ENCODE measurements around the gene RNASE8. TPM values are rescaled to one million over a fixed set of nuclear protein-coding genes. Genes with fewer than 3 reads are reported as not detected.

Gene RNASE8
- total and polyA plus RNA-seq, 10 of the 15 experiments (the other 5 are each of a cell fraction or from before 2014, with no cell fraction given), result not detected

- TF ChIP-seq, protein P1, sequence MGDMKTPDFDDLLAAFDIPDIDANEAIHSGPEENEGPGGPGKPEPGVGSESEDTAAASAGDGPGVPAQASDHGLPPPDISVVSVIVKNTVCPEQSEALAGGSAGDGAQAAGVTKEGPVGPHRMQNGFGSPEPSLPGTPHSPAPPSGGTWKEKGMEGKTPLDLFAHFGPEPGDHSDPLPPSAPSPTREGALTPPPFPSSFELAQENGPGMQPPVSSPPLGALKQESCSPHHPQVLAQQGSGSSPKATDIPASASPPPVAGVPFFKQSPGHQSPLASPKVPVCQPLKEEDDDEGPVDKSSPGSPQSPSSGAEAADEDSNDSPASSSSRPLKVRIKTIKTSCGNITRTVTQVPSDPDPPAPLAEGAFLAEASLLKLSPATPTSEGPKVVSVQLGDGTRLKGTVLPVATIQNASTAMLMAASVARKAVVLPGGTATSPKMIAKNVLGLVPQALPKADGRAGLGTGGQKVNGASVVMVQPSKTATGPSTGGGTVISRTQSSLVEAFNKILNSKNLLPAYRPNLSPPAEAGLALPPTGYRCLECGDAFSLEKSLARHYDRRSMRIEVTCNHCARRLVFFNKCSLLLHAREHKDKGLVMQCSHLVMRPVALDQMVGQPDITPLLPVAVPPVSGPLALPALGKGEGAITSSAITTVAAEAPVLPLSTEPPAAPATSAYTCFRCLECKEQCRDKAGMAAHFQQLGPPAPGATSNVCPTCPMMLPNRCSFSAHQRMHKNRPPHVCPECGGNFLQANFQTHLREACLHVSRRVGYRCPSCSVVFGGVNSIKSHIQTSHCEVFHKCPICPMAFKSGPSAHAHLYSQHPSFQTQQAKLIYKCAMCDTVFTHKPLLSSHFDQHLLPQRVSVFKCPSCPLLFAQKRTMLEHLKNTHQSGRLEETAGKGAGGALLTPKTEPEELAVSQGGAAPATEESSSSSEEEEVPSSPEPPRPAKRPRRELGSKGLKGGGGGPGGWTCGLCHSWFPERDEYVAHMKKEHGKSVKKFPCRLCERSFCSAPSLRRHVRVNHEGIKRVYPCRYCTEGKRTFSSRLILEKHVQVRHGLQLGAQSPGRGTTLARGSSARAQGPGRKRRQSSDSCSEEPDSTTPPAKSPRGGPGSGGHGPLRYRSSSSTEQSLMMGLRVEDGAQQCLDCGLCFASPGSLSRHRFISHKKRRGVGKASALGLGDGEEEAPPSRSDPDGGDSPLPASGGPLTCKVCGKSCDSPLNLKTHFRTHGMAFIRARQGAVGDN (IDR thresholded peaks at IDR 0.05), result no peak
- TF ChIP-seq, protein P2, sequence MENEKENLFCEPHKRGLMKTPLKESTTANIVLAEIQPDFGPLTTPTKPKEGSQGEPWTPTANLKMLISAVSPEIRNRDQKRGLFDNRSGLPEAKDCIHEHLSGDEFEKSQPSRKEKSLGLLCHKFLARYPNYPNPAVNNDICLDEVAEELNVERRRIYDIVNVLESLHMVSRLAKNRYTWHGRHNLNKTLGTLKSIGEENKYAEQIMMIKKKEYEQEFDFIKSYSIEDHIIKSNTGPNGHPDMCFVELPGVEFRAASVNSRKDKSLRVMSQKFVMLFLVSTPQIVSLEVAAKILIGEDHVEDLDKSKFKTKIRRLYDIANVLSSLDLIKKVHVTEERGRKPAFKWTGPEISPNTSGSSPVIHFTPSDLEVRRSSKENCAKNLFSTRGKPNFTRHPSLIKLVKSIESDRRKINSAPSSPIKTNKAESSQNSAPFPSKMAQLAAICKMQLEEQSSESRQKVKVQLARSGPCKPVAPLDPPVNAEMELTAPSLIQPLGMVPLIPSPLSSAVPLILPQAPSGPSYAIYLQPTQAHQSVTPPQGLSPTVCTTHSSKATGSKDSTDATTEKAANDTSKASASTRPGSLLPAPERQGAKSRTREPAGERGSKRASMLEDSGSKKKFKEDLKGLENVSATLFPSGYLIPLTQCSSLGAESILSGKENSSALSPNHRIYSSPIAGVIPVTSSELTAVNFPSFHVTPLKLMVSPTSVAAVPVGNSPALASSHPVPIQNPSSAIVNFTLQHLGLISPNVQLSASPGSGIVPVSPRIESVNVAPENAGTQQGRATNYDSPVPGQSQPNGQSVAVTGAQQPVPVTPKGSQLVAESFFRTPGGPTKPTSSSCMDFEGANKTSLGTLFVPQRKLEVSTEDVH (IDR thresholded peaks at IDR 0.05; ENCODE audit: low read depth, partially characterized antibody), result no peak
- no peak for TF ChIP-seq E4F1 (IDR thresholded peaks at IDR 0.05; ENCODE audit: borderline replicate concordance, partially characterized antibody)
- TF ChIP-seq SP1 (IDR thresholded peaks at IDR 0.05; ENCODE audit: low read depth, low read length), result peak; percentile 73
- no peak for TF ChIP-seq JUNB (IDR thresholded peaks at IDR 0.05)
- TF ChIP-seq, protein P3, sequence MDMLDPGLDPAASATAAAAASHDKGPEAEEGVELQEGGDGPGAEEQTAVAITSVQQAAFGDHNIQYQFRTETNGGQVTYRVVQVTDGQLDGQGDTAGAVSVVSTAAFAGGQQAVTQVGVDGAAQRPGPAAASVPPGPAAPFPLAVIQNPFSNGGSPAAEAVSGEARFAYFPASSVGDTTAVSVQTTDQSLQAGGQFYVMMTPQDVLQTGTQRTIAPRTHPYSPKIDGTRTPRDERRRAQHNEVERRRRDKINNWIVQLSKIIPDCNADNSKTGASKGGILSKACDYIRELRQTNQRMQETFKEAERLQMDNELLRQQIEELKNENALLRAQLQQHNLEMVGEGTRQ (IDR thresholded peaks at IDR 0.05; ENCODE audit: borderline replicate concordance, low read depth, low read length), result no peak
- TF ChIP-seq, protein P4, sequence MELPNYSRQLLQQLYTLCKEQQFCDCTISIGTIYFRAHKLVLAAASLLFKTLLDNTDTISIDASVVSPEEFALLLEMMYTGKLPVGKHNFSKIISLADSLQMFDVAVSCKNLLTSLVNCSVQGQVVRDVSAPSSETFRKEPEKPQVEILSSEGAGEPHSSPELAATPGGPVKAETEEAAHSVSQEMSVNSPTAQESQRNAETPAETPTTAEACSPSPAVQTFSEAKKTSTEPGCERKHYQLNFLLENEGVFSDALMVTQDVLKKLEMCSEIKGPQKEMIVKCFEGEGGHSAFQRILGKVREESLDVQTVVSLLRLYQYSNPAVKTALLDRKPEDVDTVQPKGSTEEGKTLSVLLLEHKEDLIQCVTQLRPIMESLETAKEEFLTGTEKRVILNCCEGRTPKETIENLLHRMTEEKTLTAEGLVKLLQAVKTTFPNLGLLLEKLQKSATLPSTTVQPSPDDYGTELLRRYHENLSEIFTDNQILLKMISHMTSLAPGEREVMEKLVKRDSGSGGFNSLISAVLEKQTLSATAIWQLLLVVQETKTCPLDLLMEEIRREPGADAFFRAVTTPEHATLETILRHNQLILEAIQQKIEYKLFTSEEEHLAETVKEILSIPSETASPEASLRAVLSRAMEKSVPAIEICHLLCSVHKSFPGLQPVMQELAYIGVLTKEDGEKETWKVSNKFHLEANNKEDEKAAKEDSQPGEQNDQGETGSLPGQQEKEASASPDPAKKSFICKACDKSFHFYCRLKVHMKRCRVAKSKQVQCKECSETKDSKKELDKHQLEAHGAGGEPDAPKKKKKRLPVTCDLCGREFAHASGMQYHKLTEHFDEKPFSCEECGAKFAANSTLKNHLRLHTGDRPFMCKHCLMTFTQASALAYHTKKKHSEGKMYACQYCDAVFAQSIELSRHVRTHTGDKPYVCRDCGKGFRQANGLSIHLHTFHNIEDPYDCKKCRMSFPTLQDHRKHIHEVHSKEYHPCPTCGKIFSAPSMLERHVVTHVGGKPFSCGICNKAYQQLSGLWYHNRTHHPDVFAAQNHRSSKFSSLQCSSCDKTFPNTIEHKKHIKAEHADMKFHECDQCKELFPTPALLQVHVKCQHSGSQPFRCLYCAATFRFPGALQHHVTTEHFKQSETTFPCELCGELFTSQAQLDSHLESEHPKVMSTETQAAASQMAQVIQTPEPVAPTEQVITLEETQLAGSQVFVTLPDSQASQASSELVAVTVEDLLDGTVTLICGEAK (IDR thresholded peaks at IDR 0.05; ENCODE audit: borderline replicate concordance), result no peak
- TF ChIP-seq PAX5 (IDR thresholded peaks at IDR 0.05; ENCODE audit: borderline replicate concordance, low read depth, low read length), result peak; percentile 66
- no peak for TF ChIP-seq MYC (IDR thresholded peaks at IDR 0.05; ENCODE audit: insufficient read depth, insufficient read length, insufficient replicate concordance, low read length, severe bottlenecking)
- no peak for TF ChIP-seq BACH1 (IDR thresholded peaks at IDR 0.05; ENCODE audit: borderline replicate concordance)
- TF ChIP-seq, protein P5, sequence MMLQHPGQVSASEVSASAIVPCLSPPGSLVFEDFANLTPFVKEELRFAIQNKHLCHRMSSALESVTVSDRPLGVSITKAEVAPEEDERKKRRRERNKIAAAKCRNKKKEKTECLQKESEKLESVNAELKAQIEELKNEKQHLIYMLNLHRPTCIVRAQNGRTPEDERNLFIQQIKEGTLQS (IDR thresholded peaks at IDR 0.05; ENCODE audit: borderline replicate concordance, extremely low read depth, low read depth, low read length), result peak; percentile 88
- 0 out of 2 replicates have a peak, but pooled peaks have one; percentile 47 for TF ChIP-seq ZNF207 (IDR thresholded peaks at IDR 0.05; ENCODE audit: borderline replicate concordance)
These were observed 34.8 kb downstream of the RNASE8 start (continued) for GRCh38 chr14:21092273-21093011.

All from GM12878 (cell line).